Skeletal muscle satellite cell (primary cell): ENCODE data around the gene RIOK1.

Experiments used
- H3K27me3 ChIP-seq: 2 replicates; pipeline ENCODE4 v1.7.0; 2013; ENCODE audit warnings: low read length; ENCODE audit not compliant: control insufficient read depth, insufficient read depth
- H3K36me3 ChIP-seq: 2 replicates; pipeline ENCODE4 v1.7.0; 2013; ENCODE audit warnings: mild to moderate bottlenecking, control low read depth, low read length; ENCODE audit not compliant: insufficient read depth
- H3K4me1 ChIP-seq: 2 replicates; pipeline ENCODE4 v1.7.0; 2013; ENCODE audit warnings: low read length; ENCODE audit not compliant: control insufficient read depth, insufficient read depth
- H3K4me2 ChIP-seq: 2 replicates; pipeline ENCODE4 v1.7.0; 2013; ENCODE audit warnings: mild to moderate bottlenecking, low read length
- H3K4me3 ChIP-seq: 2 replicates; pipeline ENCODE4 v1.7.0; 2013; ENCODE audit warnings: low read length
- H3K9ac ChIP-seq: 2 replicates; pipeline ENCODE4 v1.7.0; 2013; ENCODE audit warnings: mild to moderate bottlenecking, low read depth, low read length, moderate library complexity
- H3K9me3 ChIP-seq: replicated peaks from 2 replicates; pipeline ENCODE4 v1.7.0; 2013; ENCODE audit warnings: mild to moderate bottlenecking, control low read depth, low read length

RIOK1 gene

GRCh38 chr6:7426447-7427169 is 37.0 kb downstream of the RIOK1 start:
- Histone ChIP-seq H3K9ac (no peak overlapping the region), H3K4me3 (no peak overlapping the region), H3K4me2 (no peak overlapping the region), H3K4me1 (no peaks in the 10 kb centered on the region), H3K9me3 (no peaks in the 10 kb centered on the region), H3K27me3 (no peaks in the 10 kb centered on the region), H3K36me3 (no peaks in the 10 kb centered on the region)

- Histone ChIP-seq H3K4me2 (no peak overlapping the region), H3K4me1 (peaks cover 7% of the 10 kb centered on the region), H3K9me3 (no peaks in the 10 kb centered on the region), H3K4me3 (no peak overlapping the region), H3K9ac (no peak overlapping the region), H3K27me3 (no peaks in the 10 kb centered on the region), H3K36me3 (no peaks in the 10 kb centered on the region)
Observed at GRCh38 chr6:7431313-7431673, 41.7 kb downstream of the RIOK1 start.

- Histone ChIP-seq H3K9me3 (no peaks in the 10 kb centered on the region), H3K36me3 (no peaks in the 10 kb centered on the region), H3K4me2 (peak overlapping the region; percentile 61), H3K27me3 (no peaks in the 10 kb centered on the region), H3K9ac (no peak overlapping the region), H3K4me1 (peaks cover 7% of the 10 kb centered on the region), H3K4me3 (peak overlapping the region; percentile 4)
Observed at GRCh38 chr6:7431674-7432390, 42.2 kb downstream of the RIOK1 start.

- H3K4me3 ChIP-seq = peak overlapping the region; percentile 4
Observed at GRCh38 chr6:7432391-7433120, 42.9 kb downstream of the RIOK1 start.

GRCh38 chr6:7433121-7433617 is 43.6 kb downstream of the RIOK1 start:
- no peaks in the 10 kb centered on the region for H3K27me3 ChIP-seq
- H3K4me1 ChIP-seq = peaks cover 7% of the 10 kb centered on the region
- H3K9ac ChIP-seq = no peak overlapping the region
- no peaks in the 10 kb centered on the region for H3K36me3 ChIP-seq
- no peak overlapping the region for H3K4me3 ChIP-seq
- H3K9me3 ChIP-seq = no peaks in the 10 kb centered on the region
- H3K4me2 ChIP-seq = no peak overlapping the region

More at GRCh38 chr6:7432391-7433120, 42.9 kb downstream of the RIOK1 start:
- H3K4me1 ChIP-seq = peaks cover 7% of the 10 kb centered on the region
- no peak overlapping the region for H3K9ac ChIP-seq
- no peaks in the 10 kb centered on the region for H3K9me3 ChIP-seq
- H3K36me3 ChIP-seq = no peaks in the 10 kb centered on the region
- peak overlapping the region; percentile 61 for H3K4me2 ChIP-seq
- no peaks in the 10 kb centered on the region for H3K27me3 ChIP-seq

- H3K4me3 ChIP-seq = no peak overlapping the region
- peaks cover 7% of the 10 kb centered on the region for H3K4me1 ChIP-seq
- H3K4me2 ChIP-seq = no peak overlapping the region
- no peaks in the 10 kb centered on the region for H3K27me3 ChIP-seq
- H3K9me3 ChIP-seq = no peaks in the 10 kb centered on the region
- H3K36me3 ChIP-seq = no peaks in the 10 kb centered on the region
- no peak overlapping the region for H3K9ac ChIP-seq
Observed at GRCh38 chr6:7434672-7435071, 45.1 kb downstream of the RIOK1 start.

GRCh38 chr6:7438011-7438410 is 48.4 kb downstream of the RIOK1 start:
- H3K4me2 ChIP-seq = no peak overlapping the region
- H3K9me3 ChIP-seq = no peaks in the 10 kb centered on the region
- peaks cover 7% of the 10 kb centered on the region for H3K4me1 ChIP-seq
- no peak overlapping the region for H3K4me3 ChIP-seq
- no peaks in the 10 kb centered on the region for H3K27me3 ChIP-seq
- no peak overlapping the region for H3K9ac ChIP-seq
- H3K36me3 ChIP-seq = no peaks in the 10 kb centered on the region

GRCh38 chr6:7439228-7439627 is 49.6 kb downstream of the RIOK1 start:
- Histone ChIP-seq H3K4me1 (peaks cover 7% of the 10 kb centered on the region), H3K36me3 (no peaks in the 10 kb centered on the region), H3K27me3 (no peaks in the 10 kb centered on the region), H3K9ac (no peak overlapping the region), H3K4me2 (no peak overlapping the region), H3K9me3 (no peaks in the 10 kb centered on the region), H3K4me3 (no peak overlapping the region)

GRCh38 chr6:7440476-7440875 is 50.9 kb downstream of the RIOK1 start:
- Histone ChIP-seq H3K4me3 (peak overlapping the region; percentile 7), H3K9me3 (no peaks in the 10 kb centered on the region), H3K36me3 (no peaks in the 10 kb centered on the region), H3K27me3 (no peaks in the 10 kb centered on the region), H3K4me1 (peaks cover 7% of the 10 kb centered on the region), H3K9ac (peak overlapping the region; percentile 23), H3K4me2 (peak overlapping the region; percentile 56)

- Histone ChIP-seq H3K27me3 (no peaks in the 10 kb centered on the region), H3K4me1 (peaks cover 7% of the 10 kb centered on the region), H3K9ac (peak overlapping the region; percentile 23), H3K36me3 (no peaks in the 10 kb centered on the region), H3K4me3 (peak overlapping the region; percentile 7), H3K4me2 (peak overlapping the region; percentile 56), H3K9me3 (no peaks in the 10 kb centered on the region)
Observed at GRCh38 chr6:7441048-7441775, 51.6 kb downstream of the RIOK1 start.

GRCh38 chr6:7442467-7442866 is 52.9 kb downstream of the RIOK1 start:
- Histone ChIP-seq H3K4me3 (no peak overlapping the region), H3K4me1 (peaks cover 7% of the 10 kb centered on the region), H3K36me3 (no peaks in the 10 kb centered on the region), H3K27me3 (no peaks in the 10 kb centered on the region), H3K4me2 (no peak overlapping the region), H3K9ac (no peak overlapping the region), H3K9me3 (no peaks in the 10 kb centered on the region)
